B cell (primary cell): ENCODE results near the gene SPRY4.

Source experiments
- CTCF ChIP-seq: fragments of 200-600 bp; IDR thresholded peaks from one replicate; pipeline ENCODE4 v1.8.0; 2022; ENCODE audit warnings: antibody characterized with exemption, mild to moderate bottlenecking
- EZH2 ChIP-seq: IDR thresholded peaks from 2 replicates; pipeline ENCODE4 v1.6.1; 2012; ENCODE audit warnings: borderline replicate concordance, low read depth, mild to moderate bottlenecking, moderate library complexity, low read length; ENCODE audit not compliant: insufficient read depth, poor library complexity, severe bottlenecking

DNA sequence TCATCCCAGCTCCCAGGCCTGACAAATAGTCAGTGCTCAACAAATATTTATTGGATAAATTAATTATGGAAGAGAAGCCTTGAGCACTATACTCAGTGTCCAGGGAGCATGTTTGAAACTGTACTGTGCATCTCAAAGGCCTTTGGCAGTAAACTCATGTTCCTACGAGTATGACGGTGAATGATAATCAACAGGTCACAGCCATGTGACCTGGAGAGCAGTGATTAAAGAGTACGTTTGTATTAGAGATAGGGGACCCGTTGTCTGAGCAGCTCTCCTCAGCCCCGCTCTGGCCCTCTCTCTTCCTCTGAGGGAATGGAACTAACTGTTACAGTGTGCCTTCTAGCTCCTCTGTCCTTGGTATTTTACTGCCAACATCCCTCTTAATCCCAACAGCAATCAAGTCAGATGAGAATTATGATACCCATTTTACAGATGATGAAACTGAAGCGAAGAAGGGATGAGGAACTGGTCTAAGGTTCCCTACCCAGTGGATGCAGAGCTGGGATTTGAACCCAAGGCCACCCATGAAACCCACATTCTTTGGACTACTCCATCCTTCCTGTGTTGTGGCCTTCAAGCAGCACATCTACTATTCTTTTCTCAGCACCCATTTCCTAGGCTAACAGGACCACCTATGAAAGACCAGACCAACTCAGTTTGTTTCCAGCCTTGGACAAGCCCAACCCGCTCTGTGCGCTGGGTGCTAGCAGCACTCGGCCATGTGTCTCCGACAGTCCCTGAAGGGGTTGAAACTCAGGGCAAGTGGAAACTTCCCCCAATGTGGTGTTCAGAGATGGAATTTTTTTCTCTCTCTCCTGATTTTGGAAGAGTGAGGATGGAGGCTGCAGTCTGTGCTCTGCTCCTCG, 34.9 kb downstream of the SPRY4 start:
- no peak for TF ChIP-seq EZH2
- TF ChIP-seq CTCF = no peak
